Myocyte (in vitro differentiated cells): ENCODE data around the gene ARMH3. TPM values are rescaled to one million over a fixed set of nuclear protein-coding genes. Genes with fewer than 3 reads are reported as not detected.

ENCODE experiments used
- DNase-seq: peaks from one replicate; pipeline ENCODE4 v3.0.0-alpha.2; 2012; ENCODE audit warnings: low read depth
- total RNA-seq: library from RNA; depleted of rRNA; stranded (reverse); fragments of >200 nt; gene quantifications from 2 replicates; pipeline ENCODE4 v1.2.3, GENCODE V29; 2014

Gene ARMH3
- total RNA-seq, 1 donor from 2014 or later = 7.4 TPM

- DNase-seq = peak; percentile 19
Measured at GRCh38 chr10:101939729-101940128, 116.2 kb downstream of the ARMH3 start.

GRCh38 chr10:101939008-101939648, 116.8 kb downstream of the ARMH3 start:
- peak; percentile 28 for DNase-seq

- peak; percentile 73 for DNase-seq
Measured at GRCh38 chr10:101938305-101939007, 117.5 kb downstream of the ARMH3 start.

- DNase-seq = peak; percentile 57
Measured at GRCh38 chr10:101935431-101935830, 120.5 kb downstream of the ARMH3 start.

GRCh38 chr10:101934686-101935305, 121.2 kb downstream of the ARMH3 start:
- DNase-seq = no peak

GRCh38 chr10:101933976-101934375, 122.0 kb downstream of the ARMH3 start:
- no peak for DNase-seq

- DNase-seq = no peak
Measured at GRCh38 chr10:101932183-101932582, 123.8 kb downstream of the ARMH3 start.

GRCh38 chr10:101925027-101925426, 130.9 kb downstream of the ARMH3 start:
- DNase-seq = no peak

- no peak for DNase-seq
Measured at GRCh38 chr10:101923256-101923655, 132.7 kb downstream of the ARMH3 start.

- DNase-seq = no peak
Measured at GRCh38 chr10:101922846-101923245, 133.1 kb downstream of the ARMH3 start.

- DNase-seq = no peak
Measured at GRCh38 chr10:101920546-101920945, 135.4 kb downstream of the ARMH3 start.

GRCh38 chr10:101919026-101919770, 136.8 kb downstream of the ARMH3 start:
- DNase-seq = no peak

GRCh38 chr10:101912561-101913179, 143.3 kb downstream of the ARMH3 start:
- no peak for DNase-seq

- DNase-seq = no peak
Measured at GRCh38 chr10:101906586-101907183, 149.3 kb downstream of the ARMH3 start.

- DNase-seq = no peak
Measured at GRCh38 chr10:101905251-101905650, 150.7 kb downstream of the ARMH3 start.

GRCh38 chr10:101903827-101904550, 152.0 kb downstream of the ARMH3 start:
- peak; percentile 98 for DNase-seq

- no peak for DNase-seq
Measured at GRCh38 chr10:101902820-101903145, 153.2 kb downstream of the ARMH3 start.

- DNase-seq = no peak
Measured at GRCh38 chr10:101902032-101902819, 153.7 kb downstream of the ARMH3 start.

- no peak for DNase-seq
Measured at GRCh38 chr10:101901340-101901739, 154.6 kb downstream of the ARMH3 start.

GRCh38 chr10:101897633-101898032, 158.3 kb downstream of the ARMH3 start:
- DNase-seq = peak; percentile 48
